CD4-positive, alpha-beta T cell treated with Interleukin-6 for 4 hours (primary cell): Measurements from ENCODE around the gene MAPK11.

Experiments used
- DNase-seq: peaks from one replicate; pipeline ENCODE4 v3.0.0-alpha.2; 2020; ENCODE audit warnings: mixed read lengths

Gene MAPK11

DNA sequence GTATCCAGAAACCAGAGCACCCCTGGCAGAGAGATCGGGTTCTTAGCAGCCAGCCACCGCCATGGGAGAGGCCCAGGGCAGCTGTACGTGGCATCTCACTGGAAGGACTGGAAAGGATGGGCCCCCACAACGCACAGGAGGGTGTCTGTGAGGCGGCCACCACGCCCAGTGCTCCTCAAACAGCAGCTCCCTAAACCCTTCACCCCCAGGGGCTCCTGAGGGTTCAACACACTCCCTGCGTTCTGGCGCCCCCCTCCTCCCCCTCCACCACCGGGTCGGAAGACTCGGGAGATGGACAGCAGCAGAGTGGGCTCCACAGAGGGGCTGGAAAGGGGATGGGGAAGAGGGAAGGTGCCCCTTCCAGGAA, 9.8 kb downstream of the MAPK11 start:
- DNase-seq, result no peak

GRCh38 chr22:50259302-50259701, 10.9 kb downstream of the MAPK11 start:
- no peak for DNase-seq

- DNase-seq, result no peak
These were observed 11.6 kb downstream of the MAPK11 start for GRCh38 chr22:50258361-50259292.

DNA sequence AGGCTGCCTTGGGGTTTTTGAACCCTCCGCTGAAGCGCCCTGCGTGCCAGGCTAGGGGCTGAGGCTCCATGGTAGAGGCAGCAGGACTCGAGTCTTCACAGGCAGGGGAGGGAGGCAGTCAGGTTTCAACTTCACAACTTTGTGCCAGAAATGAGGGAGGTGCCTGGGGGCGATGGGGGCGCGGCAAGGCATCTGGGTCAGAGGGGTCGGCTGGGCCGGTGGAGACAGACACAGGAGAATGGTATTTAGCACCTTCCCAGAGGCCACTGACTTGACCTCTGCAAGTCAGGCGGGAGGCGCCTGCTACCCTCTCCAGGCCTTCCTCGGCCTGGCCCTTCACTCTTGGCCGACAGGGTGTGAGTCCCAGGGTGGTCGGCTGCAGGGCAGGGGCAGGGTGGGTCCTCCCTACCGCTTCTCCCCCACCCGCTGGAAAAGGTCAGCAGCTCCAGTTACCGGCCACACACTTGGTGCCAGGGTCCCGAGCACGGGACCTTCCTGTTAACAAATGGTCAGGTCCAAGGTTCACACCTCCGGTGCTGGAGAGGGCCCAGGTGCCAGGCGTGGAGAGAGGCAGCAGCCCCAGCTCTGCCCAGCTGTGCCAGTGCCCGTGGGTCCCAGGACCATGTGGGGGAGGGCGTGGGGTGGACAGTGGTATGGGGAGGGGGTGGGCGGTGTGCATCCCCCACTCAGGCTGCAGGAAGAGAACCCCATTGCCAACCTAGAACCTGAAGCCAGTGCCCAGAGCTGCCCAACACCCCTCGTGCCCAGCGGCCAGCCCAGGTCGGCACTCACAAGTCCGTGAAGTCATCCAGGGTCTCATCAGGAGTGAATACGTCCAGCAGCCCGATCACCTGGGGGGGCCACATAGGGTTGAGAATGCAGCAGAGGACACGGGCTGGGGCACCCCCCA, 12.5 kb downstream of the MAPK11 start:
- no peak for DNase-seq

DNA sequence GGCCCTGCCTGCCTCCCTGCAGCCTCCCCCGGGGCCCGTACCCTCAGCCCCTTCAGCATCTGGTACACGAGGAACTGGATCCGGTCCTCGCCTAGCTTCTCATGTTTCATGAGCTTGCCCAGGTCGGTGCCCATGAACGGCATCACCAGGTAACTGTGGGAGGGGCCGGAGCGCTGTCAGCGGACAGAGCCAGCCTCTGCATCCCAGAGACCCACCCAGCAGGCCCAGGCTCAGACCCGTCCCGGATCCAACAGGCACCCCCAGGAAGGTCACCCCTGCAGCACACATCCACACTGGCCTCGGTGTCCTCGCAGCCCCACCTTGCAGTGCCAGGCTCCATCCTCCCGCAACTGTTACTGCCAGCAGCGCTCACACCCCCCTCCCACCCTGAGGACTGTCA, 13.1 kb downstream of the MAPK11 start:
- no peak for DNase-seq

DNA sequence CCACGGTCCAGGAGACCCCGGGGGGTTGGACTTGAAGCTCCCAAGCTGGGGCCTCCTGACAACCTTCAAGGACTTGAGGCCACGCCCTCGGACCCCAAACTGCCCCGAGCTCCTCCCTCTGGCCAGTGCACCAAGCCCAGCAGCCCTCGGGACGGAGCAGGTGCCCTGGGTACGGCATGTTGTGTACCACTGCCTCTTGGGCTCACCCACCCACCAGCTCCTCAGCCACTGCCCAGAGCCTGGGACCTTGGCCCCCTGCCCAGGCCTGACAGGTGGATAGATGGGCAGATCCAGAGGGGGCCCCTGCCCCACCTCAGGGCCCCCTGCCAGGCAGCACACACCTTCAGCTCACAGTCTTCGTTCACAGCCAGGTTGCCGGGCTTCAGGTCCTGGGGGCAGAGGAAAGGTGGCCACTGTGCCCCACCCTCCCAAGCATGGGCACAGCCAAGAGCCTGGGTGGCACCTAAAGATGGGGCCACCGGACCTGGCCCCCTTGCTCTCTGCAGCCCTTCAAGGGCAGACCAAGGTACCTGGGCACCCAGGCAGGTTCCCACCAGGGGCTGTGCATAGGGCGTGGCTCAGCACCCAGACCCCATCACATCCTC, 13.8 kb downstream of the MAPK11 start:
- DNase-seq, result no peak

DNA sequence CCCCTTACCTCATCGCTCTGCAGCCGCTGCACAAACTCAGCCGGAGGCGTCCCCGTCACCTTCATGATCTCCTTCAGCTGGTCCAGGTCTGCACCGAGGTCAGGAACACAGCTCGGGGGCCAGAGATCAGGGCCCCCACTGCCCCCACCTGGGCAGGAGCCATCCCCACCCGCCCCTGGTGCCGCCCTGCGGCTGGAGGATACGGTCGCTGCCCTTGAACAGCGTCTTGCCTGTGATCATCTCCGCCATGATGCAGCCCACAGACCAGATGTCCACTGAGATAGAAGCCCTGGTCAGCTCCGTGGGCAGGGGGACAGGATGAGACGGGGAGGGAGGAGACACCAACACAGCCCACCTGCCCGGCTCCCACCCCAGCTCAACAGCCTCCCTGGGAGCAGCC, 14.6 kb downstream of the MAPK11 start:
- DNase-seq, result no peak

DNA sequence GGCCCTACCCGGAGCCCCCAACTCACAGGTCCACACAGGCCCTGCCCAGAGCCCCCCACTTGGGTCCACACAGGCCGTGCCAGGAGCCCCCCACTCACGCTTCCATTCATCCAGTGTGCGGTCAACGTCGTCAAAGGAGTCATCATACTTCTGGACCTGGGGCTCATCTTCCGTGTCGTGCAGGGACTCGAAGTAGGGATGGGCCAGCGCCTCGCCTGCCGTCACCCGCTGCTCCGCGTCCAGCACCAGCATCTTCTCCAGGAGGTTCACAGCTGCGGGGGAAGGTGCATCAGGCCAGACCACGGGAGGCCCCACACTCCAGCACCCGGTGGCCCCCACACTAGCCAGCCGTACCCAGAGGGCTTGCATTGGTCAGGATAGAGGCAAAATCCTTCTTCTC, 15.1 kb downstream of the MAPK11 start:
- DNase-seq, result no peak

GRCh38 chr22:50253941-50254340, 16.2 kb downstream of the MAPK11 start:
- DNase-seq, result no peak

- no peak for DNase-seq
These were observed 16.9 kb downstream of the MAPK11 start for GRCh38 chr22:50253046-50253915.

DNA sequence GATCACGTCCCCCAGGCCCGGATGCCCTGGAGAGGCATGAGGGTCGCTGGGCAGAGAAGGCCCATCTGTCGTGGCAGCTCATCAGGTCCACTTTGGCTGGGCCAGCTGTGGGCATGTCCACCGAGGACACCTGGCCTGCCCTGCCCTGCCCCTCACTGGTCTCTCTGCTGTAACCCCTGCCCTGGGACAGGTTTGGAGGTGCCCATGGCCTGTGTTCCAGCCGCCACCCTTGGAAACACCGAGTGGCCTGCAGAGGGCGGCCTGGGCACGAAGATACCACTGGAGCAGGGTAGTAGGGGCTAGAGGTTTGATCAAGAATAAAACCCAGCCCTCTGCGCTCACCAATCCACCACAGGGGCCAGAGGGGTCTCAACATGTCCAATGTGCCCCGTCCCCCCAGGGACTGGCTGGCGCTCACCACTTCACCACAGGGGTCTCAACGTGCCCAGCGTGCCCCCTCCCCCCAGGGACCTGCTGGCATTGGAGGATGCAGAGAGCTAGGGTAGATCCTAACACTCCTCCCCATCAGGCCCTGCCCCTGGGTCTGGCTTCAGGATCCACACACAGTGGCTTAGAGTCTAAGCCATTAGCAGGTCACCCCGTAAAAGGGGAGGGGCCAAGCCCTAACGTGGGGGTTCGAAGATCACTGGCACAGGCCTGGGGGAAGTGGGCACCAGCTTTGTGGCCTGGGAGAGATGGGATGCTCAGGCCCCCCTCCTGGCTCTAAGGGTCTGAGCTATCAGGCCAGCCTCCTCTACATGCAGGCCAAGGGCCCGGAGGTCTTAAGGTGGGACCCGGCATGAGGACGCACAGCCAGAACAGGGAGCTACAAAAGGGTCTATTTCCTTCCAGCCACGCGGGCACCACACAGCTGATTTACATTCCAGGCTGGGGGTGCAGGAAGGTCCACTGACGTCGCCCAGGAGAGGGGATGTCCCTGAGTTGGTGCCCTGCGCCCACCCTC, 17.8 kb downstream of the MAPK11 start:
- peak; percentile 80 for DNase-seq

GRCh38 chr22:50251477-50252081, 18.6 kb downstream of the MAPK11 start:
- DNase-seq, result no peak

DNA sequence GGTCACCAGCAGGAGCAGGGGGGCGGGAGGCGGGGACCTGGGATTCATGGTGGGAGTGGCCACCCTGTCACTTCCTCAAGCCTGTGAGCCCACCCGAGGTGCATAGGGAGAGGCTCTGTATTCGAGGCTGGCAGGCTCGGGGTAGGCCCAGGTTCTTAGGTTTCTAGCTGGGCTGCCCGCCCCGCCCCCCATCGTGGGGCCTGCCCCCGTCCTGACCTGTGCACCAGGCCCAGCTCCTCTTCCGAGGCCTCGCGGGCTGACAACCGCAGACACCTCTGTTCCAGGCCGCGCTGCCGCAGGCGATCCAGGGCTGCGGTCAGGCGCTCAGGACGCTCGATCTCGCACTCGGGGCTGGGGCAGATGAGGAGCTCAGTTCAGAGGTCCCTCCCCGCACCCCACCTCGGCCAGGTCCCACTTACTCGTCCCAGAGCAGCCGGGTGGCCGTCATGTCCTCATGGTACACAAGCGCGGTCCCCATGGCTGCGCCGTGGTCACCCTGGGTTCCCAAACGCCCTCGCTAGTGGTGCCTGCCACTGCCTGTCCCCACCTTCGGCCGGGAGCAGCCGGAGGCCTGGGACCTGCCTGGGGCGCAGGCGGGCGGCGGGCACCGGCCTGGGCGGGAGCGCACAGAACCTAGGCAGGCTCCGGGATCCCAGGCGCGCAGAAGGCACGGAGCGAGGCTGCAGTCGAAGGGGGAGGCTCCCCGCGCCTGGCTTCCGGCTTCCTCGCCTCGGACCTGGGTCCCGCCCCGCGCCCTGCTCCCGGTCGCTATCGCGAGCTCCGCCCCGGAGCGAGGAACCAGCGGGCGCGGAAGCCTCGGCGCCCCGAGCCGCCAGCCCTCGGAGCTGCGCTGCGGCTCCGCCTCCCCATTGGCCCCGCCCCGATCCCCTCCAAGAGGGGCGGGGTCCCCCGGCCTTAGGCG, 19.4 kb downstream of the MAPK11 start, which contains the start of gene HDAC10:
Gene HDAC10 (minus strand): TSS at position 711 of the 922 bp plus-strand sequence. CDS start 233 bp downstream, at position 478.
- peak; percentile 90 for DNase-seq

GRCh38 chr22:50250249-50250554, 20.0 kb downstream of the MAPK11 start:
- DNase-seq, result no peak

DNA sequence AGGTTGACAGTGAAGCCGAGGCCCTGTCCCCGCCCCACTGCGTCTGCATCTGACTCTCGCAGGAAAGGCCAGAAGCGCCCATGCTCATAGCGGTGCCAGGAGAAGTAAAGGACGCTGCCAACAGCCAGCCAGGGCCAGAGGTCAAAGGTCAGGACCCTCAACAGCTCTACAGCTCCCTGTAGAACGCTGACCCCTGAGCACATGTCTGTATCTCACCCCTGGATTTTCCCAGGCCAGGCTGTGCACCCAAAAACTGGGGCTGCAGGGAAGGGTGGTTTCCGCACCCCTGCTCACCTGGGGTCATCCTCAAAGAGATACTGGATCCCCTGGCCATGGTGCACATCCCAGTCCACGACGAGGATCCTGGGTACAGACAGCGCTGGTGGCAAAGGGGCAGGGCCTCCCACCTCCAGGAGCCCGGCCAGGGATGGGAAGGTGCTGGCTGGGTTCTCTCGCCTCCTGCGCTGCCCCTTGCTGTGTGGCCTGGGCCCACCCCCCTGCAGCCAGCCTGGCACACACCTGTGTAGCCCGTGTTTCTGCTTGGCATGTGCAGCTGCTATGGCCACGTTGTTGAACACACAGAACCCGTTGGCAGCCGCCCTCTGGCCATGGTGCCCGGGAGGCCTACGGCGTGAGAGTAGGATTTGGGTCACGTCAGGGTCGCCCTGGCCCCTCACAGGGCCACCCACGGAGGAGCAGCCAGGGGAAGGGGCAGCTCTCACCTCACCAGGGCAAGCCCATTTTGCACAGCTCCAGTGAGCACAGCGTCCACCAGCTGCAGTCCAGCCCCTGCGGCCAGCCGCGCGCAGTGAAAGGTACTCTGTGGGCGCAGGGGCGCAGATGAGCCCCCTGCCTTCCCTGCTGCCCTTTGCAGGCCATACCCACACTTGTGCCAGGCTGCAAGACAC, 20.6 kb downstream of the MAPK11 start:
- no peak for DNase-seq

GRCh38 chr22:50248196-50249081, 21.7 kb downstream of the MAPK11 start:
- DNase-seq, result no peak

GRCh38 chr22:50247748-50248147, 22.4 kb downstream of the MAPK11 start:
- peak; percentile 54 for DNase-seq
